ENCODE results near the gene CLEC7A. TPM values are rescaled to one million over a fixed set of nuclear protein-coding genes. Genes with fewer than 3 reads are reported as not detected.

Gene CLEC7A
- polyA plus RNA-seq, 3 donors, result 235 to 809 (median 304) TPM

GRCh38 chr12:10178821-10179220, 48.8 kb upstream of the CLEC7A start, which contains the start of gene TMEM52B:
Gene TMEM52B, plus strand, starts transcription at chr12:10179032. Its CDS starts 543 bp downstream, at chr12:10179575.
- no peak for DNase-seq
- WGBS (ENCODE audit: insufficient coverage), result 86% methylated on average over 1 of the region's 4 CpGs
- Histone ChIP-seq H3K79me2 (ENCODE audit: insufficient read depth, low read length) (no peaks in the 10 kb centered on the region), H3K36me3 (replicated peaks in 1 of 2; ENCODE audit: control insufficient read depth in 1 of 2, insufficient read depth in 2 of 2, low read length in 2 of 2) (no peaks in the 10 kb centered on the region), H3K27me3 (ENCODE audit: control insufficient read depth in 2 of 2, insufficient read depth in 2 of 2, low read length in 2 of 2) (no peaks in the 10 kb centered on the region), H3K9me3 (replicated peaks in 1 of 2; ENCODE audit: control insufficient read depth in 1 of 2, insufficient read depth in 1 of 2, low read length in 2 of 2) (no peaks in the 10 kb centered on the region), H3K27ac (ENCODE audit: low read depth in 1 of 2, low read length in 2 of 2) (no peak within 1 kb of the TSS), H3K4me3 (replicated peaks in 1 of 3; ENCODE audit: low read depth in 2 of 3, low read length in 3 of 3) (no peak within 1 kb of the TSS), H2AFZ (ENCODE audit: insufficient read depth, low read depth, low read length, poor library complexity, severe bottlenecking) (no peak within 1 kb of the TSS), H4K20me1 (ENCODE audit: insufficient read depth, low read length) (no peaks in the 10 kb centered on the region), H3K4me1 (ENCODE audit: control insufficient read depth in 1 of 2, insufficient read depth in 2 of 2, low read length in 2 of 2) (peaks cover 22 to 29% of the 10 kb centered on the region in 2 donors), H3K9ac (ENCODE audit: insufficient read depth, low read length, poor library complexity, severe bottlenecking) (no peak within 1 kb of the TSS), H3K4me2 (replicated peaks; ENCODE audit: extremely low read depth, low read length, poor library complexity, severe bottlenecking) (no peak within 1 kb of the TSS)
- intact Hi-C loops (cut with micrococcal nuclease), result no loop called here
- Mint-ChIP-seq H3K4me1 (peaks cover 32% of the 10 kb centered on the region), H3K9me3 (no peaks in the 10 kb centered on the region), H3K27me3 (ENCODE audit: low read depth in 3 of 3) (no peaks in the 10 kb centered on the region), H3K27ac (peak within 1 kb of the TSS in 4 of 7 donors; percentile 16 to 86 (median 62)), H3K4me3 (no peak within 1 kb of the TSS), H3K36me3 (no peaks in the 10 kb centered on the region)
- TF ChIP-seq CTCF (IDR thresholded peaks at IDR 0.05), result no peak

- 96% methylated on average over 4 of the region's 5 CpGs for WGBS (ENCODE audit: insufficient coverage)
- Histone ChIP-seq H3K9ac (ENCODE audit: insufficient read depth, low read length, poor library complexity, severe bottlenecking) (no peak overlapping the region), H3K27ac (ENCODE audit: low read depth in 1 of 2, low read length in 2 of 2) (no peak overlapping the region), H3K9me3 (replicated peaks in 1 of 2; ENCODE audit: control insufficient read depth in 1 of 2, insufficient read depth in 1 of 2, low read length in 2 of 2) (no peaks in the 10 kb centered on the region), H3K4me2 (replicated peaks; ENCODE audit: extremely low read depth, low read length, poor library complexity, severe bottlenecking) (no peak overlapping the region), H3K36me3 (replicated peaks in 1 of 2; ENCODE audit: control insufficient read depth in 1 of 2, insufficient read depth in 2 of 2, low read length in 2 of 2) (no peaks in the 10 kb centered on the region), H3K4me3 (replicated peaks in 1 of 3; ENCODE audit: low read depth in 2 of 3, low read length in 3 of 3) (no peak overlapping the region), H3K27me3 (ENCODE audit: control insufficient read depth in 2 of 2, insufficient read depth in 2 of 2, low read length in 2 of 2) (no peaks in the 10 kb centered on the region), H3K4me1 (ENCODE audit: control insufficient read depth in 1 of 2, insufficient read depth in 2 of 2, low read length in 2 of 2) (peaks cover 18 to 24% of the 10 kb centered on the region in 2 donors), H2AFZ (ENCODE audit: insufficient read depth, low read depth, low read length, poor library complexity, severe bottlenecking) (no peak overlapping the region), H4K20me1 (ENCODE audit: insufficient read depth, low read length) (no peaks in the 10 kb centered on the region), H3K79me2 (ENCODE audit: insufficient read depth, low read length) (no peaks in the 10 kb centered on the region)
- no peak overlapping the region for H3K4me3 Mint-ChIP-seq
- H3K27ac Mint-ChIP-seq, result peak overlapping the region in 1 of 7 donors; percentile 9
- no peaks in the 10 kb centered on the region for H3K9me3 Mint-ChIP-seq
- H3K36me3 Mint-ChIP-seq, result no peaks in the 10 kb centered on the region
- peaks cover 24% of the 10 kb centered on the region for H3K4me1 Mint-ChIP-seq
- no peak for TF ChIP-seq CTCF (IDR thresholded peaks at IDR 0.05)
- intact Hi-C loops (cut with micrococcal nuclease), result no loop called here
- no peak for DNase-seq
- H3K27me3 Mint-ChIP-seq (ENCODE audit: low read depth in 3 of 3), result no peaks in the 10 kb centered on the region
Measured at GRCh38 chr12:10175846-10176636, 46.0 kb upstream of the CLEC7A start.
